HCT116 (cell line): ENCODE measurements around the gene ITGAV. TPM values are rescaled to one million over a fixed set of nuclear protein-coding genes. Genes with fewer than 3 reads are reported as not detected.
A peak's percentile ranks its signal among the peaks of the same experiment; 100 is the strongest.

Experiments used
- ATAC-seq: fragments of 200-7000 bp; cut with Tn5 transposase; 2 replicates; pipeline ENCODE4 v1.9.1; 2020; ENCODE audit warnings: mild to moderate bottlenecking, moderate library complexity
- BruUV-seq: library from RNA; stranded (reverse); fragments of 400-500 nt; replicated peaks from 2 replicates; lab custom pipeline; 2021; lab: Mats Ljungman, UMichigan
- CTCF ChIA-PET: fragments of 300-600 bp; sonication (Branson Sonifier 250); formaldehyde crosslinking; loops from one replicate; lab custom pipeline; 2021; ENCODE audit warnings: antibody characterized with exemption; lab: Charles Lee
- POLR2A ChIA-PET: fragments of 300-600, 350-600 bp; sonication (Branson Sonifier 250); formaldehyde crosslinking; loops from one replicate; lab custom pipeline; 2021; ENCODE audit warnings: antibody characterized with exemption; lab: Charles Lee
- RAD21 ChIA-PET, 2 experiments: fragments of 300-600 bp; sonication (Branson Sonifier 250); formaldehyde crosslinking; loops; one replicate each; lab custom pipeline; 2023; ENCODE audit warnings: low total read pairs in 2 of 2; ENCODE audit not compliant: uncharacterized antibody in 2 of 2, unreplicated experiment in 2 of 2, low non-redundant PET in 1 of 2; lab: Charles Lee
- DNase-seq: peaks from one replicate; pipeline ENCODE4 v3.0.0-alpha.2; 2010; ENCODE audit warnings: low read depth, low spot score
- H2AFZ ChIP-seq: fragments of 200-600 bp; shearing (Covaris generic), sonication (generic); 2 replicates; pipeline ENCODE4 v1.6.1; 2017; ENCODE audit warnings: low read depth, mixed run types, mixed read lengths, antibody characterized with exemption, low read length; ENCODE audit not compliant: poor library complexity, severe bottlenecking
- H3K27ac ChIP-seq: 2 replicates; pipeline ENCODE4 v1.5.1; 2012; ENCODE audit warnings: low read depth, low read length
- H3K27me3 ChIP-seq: fragments of 200-600 bp; sonication (generic); 2 replicates; pipeline ENCODE4 v1.6.1; 2016; ENCODE audit warnings: mixed run types, low read length, mixed read lengths; ENCODE audit not compliant: insufficient read depth
- H3K36me3 ChIP-seq, 2 experiments: fragments of 200-500 bp in 1 of 2; fragments of 200-600 bp in 1 of 2; sonication (Bioruptor generic) in 1 of 2; sonication (generic) in 1 of 2; 2 replicates each; pipeline versions ENCODE4 v1.5.1 to v1.6.1; 2014 to 2016; ENCODE audit warnings: low read length in 2 of 2, inconsistent platforms in 1 of 2, mixed read lengths in 1 of 2, mixed run types in 1 of 2; ENCODE audit not compliant: insufficient read depth in 2 of 2, control insufficient read depth in 1 of 2
- H3K4me1 ChIP-seq, 2 experiments: fragments of 200-600 bp in 1 of 2; sonication (generic) in 1 of 2; 2 replicates each; pipeline versions ENCODE4 v1.5.1 to v1.6.1; 2012 to 2017; ENCODE audit warnings: low read length in 2 of 2, inconsistent platforms in 1 of 2, mild to moderate bottlenecking in 1 of 2, mixed read lengths in 1 of 2, mixed run types in 1 of 2, moderate library complexity in 1 of 2; ENCODE audit not compliant: insufficient read depth in 2 of 2, control insufficient read depth in 1 of 2
- H3K4me2 ChIP-seq: fragments of 200-600 bp; sonication (generic); 2 replicates; pipeline ENCODE4 v1.6.1; 2017; ENCODE audit warnings: mixed run types, low read length, mixed read lengths
- H3K4me3 ChIP-seq, 2 experiments: fragments of 200-600 bp in 1 of 2; sonication (generic) in 1 of 2; replicated peaks in 1 of 2; 2 replicates each; pipeline ENCODE4 v1.5.1; 2011 to 2016; ENCODE audit warnings: low read length in 2 of 2, control low read depth in 1 of 2, low read depth in 1 of 2, mild to moderate bottlenecking in 1 of 2, mixed read lengths in 1 of 2, mixed run types in 1 of 2
- H3K79me2 ChIP-seq: fragments of 200-600 bp; sonication (generic); 2 replicates; pipeline ENCODE4 v1.6.1; 2017; ENCODE audit warnings: mild to moderate bottlenecking, mixed run types, low read length, moderate library complexity, mixed read lengths; ENCODE audit not compliant: insufficient read depth
- H3K9ac ChIP-seq: fragments of 200-600 bp; sonication (generic); 2 replicates; pipeline ENCODE4 v1.6.1; 2016; ENCODE audit warnings: low read length, mixed read lengths
- H3K9me2 ChIP-seq: fragments of 200-600 bp; sonication (generic), shearing (Covaris generic); 2 replicates; pipeline ENCODE4 v1.6.1; 2017; ENCODE audit warnings: mixed run types, mild to moderate bottlenecking, moderate library complexity; ENCODE audit not compliant: insufficient read depth
- H3K9me3 ChIP-seq, 2 experiments: fragments of 200-500 bp in 1 of 2; fragments of 200-600 bp in 1 of 2; sonication (Bioruptor generic) in 1 of 2; sonication (generic) in 1 of 2; 2 replicates each; pipeline ENCODE4 v1.6.1; 2014 to 2017; ENCODE audit warnings: low read length in 2 of 2, mixed read lengths in 2 of 2, inconsistent platforms in 1 of 2, low read depth in 1 of 2, mild to moderate bottlenecking in 1 of 2, mixed run types in 1 of 2, moderate library complexity in 1 of 2; ENCODE audit not compliant: control insufficient read depth in 1 of 2, insufficient read depth in 1 of 2
- H4K20me1 ChIP-seq: fragments of 200-600 bp; sonication (generic), shearing (Covaris generic); 2 replicates; pipeline ENCODE4 v1.6.1; 2017; ENCODE audit warnings: mixed run types, mild to moderate bottlenecking, moderate library complexity; ENCODE audit not compliant: insufficient read depth
- CBX3 ChIP-seq: IDR thresholded peaks from 2 replicates; pipeline ENCODE4 v1.6.1; 2012; ENCODE audit warnings: low read depth
- CEBPB ChIP-seq: IDR thresholded peaks from 2 replicates; pipeline ENCODE4 v1.6.1; 2012; ENCODE audit warnings: low read depth
- CTCF ChIP-seq, 3 experiments: fragments of 200-600 bp in 1 of 3; sonication (generic) in 1 of 3; IDR thresholded peaks in 2 of 3; conservative IDR thresholded peaks in 1 of 3; 2 replicates each; pipeline ENCODE4 v1.5.1; 2012 to 2017; ENCODE audit warnings: low read depth in 2 of 3, low read length in 2 of 3, antibody characterized with exemption in 1 of 3, borderline replicate concordance in 1 of 3, control low read depth in 1 of 3, mild to moderate bottlenecking in 1 of 3, mixed read lengths in 1 of 3, mixed run types in 1 of 3, moderate library complexity in 1 of 3; ENCODE audit not compliant: insufficient read depth in 1 of 3
- ELF1 ChIP-seq: IDR thresholded peaks from 2 replicates; pipeline ENCODE4 v1.6.1; 2012; ENCODE audit warnings: low read depth, borderline replicate concordance
- EZH2phosphoT487 ChIP-seq: fragments of 200-600 bp; IDR thresholded peaks from 2 replicates; pipeline ENCODE4 v1.6.1; 2018; ENCODE audit warnings: antibody characterized with exemption, borderline replicate concordance
- FOSL1 ChIP-seq: IDR thresholded peaks from 2 replicates; pipeline ENCODE4 v1.6.1; 2012; ENCODE audit warnings: low read depth
- POLR2A ChIP-seq: IDR thresholded peaks from 2 replicates; pipeline ENCODE4 v1.7.0; 2011; ENCODE audit warnings: borderline replicate concordance; ENCODE audit not compliant: insufficient read depth, insufficient read length; ENCODE audit errors: extremely low read depth
- POLR2AphosphoS5 ChIP-seq: IDR thresholded peaks from 2 replicates; pipeline ENCODE4 v1.6.1; 2011; ENCODE audit warnings: mild to moderate bottlenecking, low read depth, low read length, moderate library complexity
- SIN3A ChIP-seq: IDR thresholded peaks from 2 replicates; pipeline ENCODE4 v1.6.1; 2012; ENCODE audit warnings: low read depth
- SP1 ChIP-seq: IDR thresholded peaks from 2 replicates; pipeline ENCODE4 v1.6.1; 2012; ENCODE audit warnings: low read depth
- SRF ChIP-seq: IDR thresholded peaks from 2 replicates; pipeline ENCODE4 v1.6.1; 2012; ENCODE audit warnings: low read depth
- TCF7L2 ChIP-seq: IDR thresholded peaks from 2 replicates; pipeline ENCODE4 v1.7.0; 2011; ENCODE audit warnings: borderline replicate concordance, inconsistent platforms; ENCODE audit not compliant: insufficient read depth, insufficient read length; ENCODE audit errors: extremely low read depth
- YY1 ChIP-seq: IDR thresholded peaks from 2 replicates; pipeline ENCODE4 v1.6.1; 2011; ENCODE audit warnings: low read length, low read depth, moderate library complexity, mild to moderate bottlenecking; ENCODE audit not compliant: insufficient replicate concordance; ENCODE audit errors: extremely low read depth
- ZBTB33 ChIP-seq: IDR thresholded peaks from 2 replicates; pipeline ENCODE4 v1.6.1; 2011; ENCODE audit warnings: mild to moderate bottlenecking, low read length, moderate library complexity; ENCODE audit not compliant: insufficient replicate concordance; ENCODE audit errors: extremely low read depth
- ZFX ChIP-seq: fragments of 450-650 bp; IDR thresholded peaks from 2 replicates; pipeline ENCODE4 v1.6.1; 2017
- ZNF274 ChIP-seq: fragments of 200-500 bp; sonication (Bioruptor generic); IDR thresholded peaks from 2 replicates; pipeline ENCODE4 v1.6.1; 2014; ENCODE audit warnings: mild to moderate bottlenecking, low read depth, low read length, inconsistent platforms
- intact Hi-C: fragments of 100-400 bp; cut with micrococcal nuclease; formaldehyde crosslinking; loops from 2 replicates; pipeline ENCODE4 v1.10.0; 2022
- total RNA-seq: library from RNA; stranded (reverse); gene quantifications from one replicate; pipeline ENCODE4 v1.2.1, GENCODE V29; 2021; ENCODE audit not compliant: unreplicated experiment
- TF ChIP-seq, protein P1 (sequence below): IDR thresholded peaks from 2 replicates; pipeline ENCODE4 v1.6.1; 2012; ENCODE audit warnings: low read depth

The ITGAV gene
- total RNA-seq, 1 experiment from 2014 or later, result 36.3 TPM

- CTCF ChIA-PET, result no interaction called here
- Histone ChIP-seq H3K9me2 (no peaks in the 10 kb centered on the region), H4K20me1 (no peaks in the 10 kb centered on the region), H3K27ac (no peak overlapping the region), H3K4me2 (peak overlapping the region; percentile 97), H3K4me3 (peak overlapping the region in 1 of 2 experiments; percentile 88; a peak in 3 of 4 replicates), H3K4me1 (peaks cover 7 to 31% of the 10 kb centered on the region in 2 experiments; a peak in 3 of 4 replicates), H2AFZ (no peak overlapping the region), H3K36me3 (no peaks in the 10 kb centered on the region), H3K27me3 (no peaks in the 10 kb centered on the region), H3K79me2 (peaks cover 38% of the 10 kb centered on the region), H3K9me3 (no peaks in the 10 kb centered on the region), H3K9ac (no peak overlapping the region)
- no TSS peak for BruUV-seq
- TF ChIP-seq FOSL1 (no peak), POLR2A (no peak), CEBPB (no peak), TCF7L2 (no peak), SIN3A (no peak), YY1 (no peak), ZNF274 (no peak), CTCF (IDR thresholded peaks at IDR 0.05 in 2 of 3, conservative IDR thresholded peaks at IDR 0.05 in 1 of 3; ENCODE audit: borderline replicate concordance in 1 of 3, insufficient read depth in 1 of 3, low read depth in 2 of 3, low read length in 2 of 3) (no peak), ZFX (no peak), SP1 (no peak), ZBTB33 (no peak), SRF (no peak), EZH2phosphoT487 (no peak), ELF1 (no peak), CBX3 (no peak), POLR2AphosphoS5 (no peak)
- TF ChIP-seq, protein P1, sequence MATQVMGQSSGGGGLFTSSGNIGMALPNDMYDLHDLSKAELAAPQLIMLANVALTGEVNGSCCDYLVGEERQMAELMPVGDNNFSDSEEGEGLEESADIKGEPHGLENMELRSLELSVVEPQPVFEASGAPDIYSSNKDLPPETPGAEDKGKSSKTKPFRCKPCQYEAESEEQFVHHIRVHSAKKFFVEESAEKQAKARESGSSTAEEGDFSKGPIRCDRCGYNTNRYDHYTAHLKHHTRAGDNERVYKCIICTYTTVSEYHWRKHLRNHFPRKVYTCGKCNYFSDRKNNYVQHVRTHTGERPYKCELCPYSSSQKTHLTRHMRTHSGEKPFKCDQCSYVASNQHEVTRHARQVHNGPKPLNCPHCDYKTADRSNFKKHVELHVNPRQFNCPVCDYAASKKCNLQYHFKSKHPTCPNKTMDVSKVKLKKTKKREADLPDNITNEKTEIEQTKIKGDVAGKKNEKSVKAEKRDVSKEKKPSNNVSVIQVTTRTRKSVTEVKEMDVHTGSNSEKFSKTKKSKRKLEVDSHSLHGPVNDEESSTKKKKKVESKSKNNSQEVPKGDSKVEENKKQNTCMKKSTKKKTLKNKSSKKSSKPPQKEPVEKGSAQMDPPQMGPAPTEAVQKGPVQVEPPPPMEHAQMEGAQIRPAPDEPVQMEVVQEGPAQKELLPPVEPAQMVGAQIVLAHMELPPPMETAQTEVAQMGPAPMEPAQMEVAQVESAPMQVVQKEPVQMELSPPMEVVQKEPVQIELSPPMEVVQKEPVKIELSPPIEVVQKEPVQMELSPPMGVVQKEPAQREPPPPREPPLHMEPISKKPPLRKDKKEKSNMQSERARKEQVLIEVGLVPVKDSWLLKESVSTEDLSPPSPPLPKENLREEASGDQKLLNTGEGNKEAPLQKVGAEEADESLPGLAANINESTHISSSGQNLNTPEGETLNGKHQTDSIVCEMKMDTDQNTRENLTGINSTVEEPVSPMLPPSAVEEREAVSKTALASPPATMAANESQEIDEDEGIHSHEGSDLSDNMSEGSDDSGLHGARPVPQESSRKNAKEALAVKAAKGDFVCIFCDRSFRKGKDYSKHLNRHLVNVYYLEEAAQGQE, result no peak
- DNase-seq (no peak), ATAC-seq (no peak)
- intact Hi-C loops, result no loop called here
- POLR2A ChIA-PET, result no interaction called here
- RAD21 ChIA-PET, result no interaction called here
Measured at GRCh38 chr2:186591506-186591890, 1.6 kb downstream of the ITGAV start.
